ENCODE measurements around the gene CCDC190. TPM values are rescaled to one million over a fixed set of nuclear protein-coding genes. Genes with fewer than 3 reads are reported as not detected.

CCDC190 gene
- total and polyA plus RNA-seq, 2 of the 8 experiments (the other 6 are each of a cell fraction or from before 2014, with no cell fraction given): not detected

DNA sequence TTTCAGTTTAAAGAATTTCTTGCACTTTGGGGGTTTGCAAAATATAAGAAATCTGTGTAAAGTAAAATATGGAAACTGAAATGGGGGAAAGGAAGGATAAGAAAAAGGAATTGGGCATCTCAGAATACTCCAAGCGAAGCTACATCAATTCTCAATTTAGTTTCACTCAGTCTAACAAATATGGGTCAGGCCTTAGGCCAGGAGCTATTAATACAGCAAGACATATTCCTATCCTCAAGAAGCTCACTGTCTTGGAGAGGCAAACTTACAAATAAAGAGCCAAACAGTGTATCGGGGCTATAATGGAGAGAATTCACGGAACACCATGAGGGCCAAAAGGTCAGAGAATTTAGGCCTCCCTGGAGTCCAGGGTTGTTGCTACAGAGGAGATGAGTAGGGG lies 43.0 kb upstream of the CCDC190 start (continued):
- TF ChIP-seq GTF2F1 (IDR thresholded peaks at IDR 0.05; ENCODE audit: borderline replicate concordance, low read depth, low read length): no peak
- TF ChIP-seq EZH2 (IDR thresholded peaks at IDR 0.05; ENCODE audit: low read depth, low read length, severe bottlenecking): no peak
- TF ChIP-seq RBBP5 (IDR thresholded peaks at IDR 0.05; ENCODE audit: borderline replicate concordance, low read depth, low read length): no peak
- no peak for TF ChIP-seq SUZ12 (IDR thresholded peaks at IDR 0.05; ENCODE audit: low read length)
- no peak for TF ChIP-seq CREB1 (IDR thresholded peaks at IDR 0.05)
- no peak for TF ChIP-seq SRF (IDR thresholded peaks at IDR 0.05; ENCODE audit: low read depth, low read length)
- TF ChIP-seq, protein P1, sequence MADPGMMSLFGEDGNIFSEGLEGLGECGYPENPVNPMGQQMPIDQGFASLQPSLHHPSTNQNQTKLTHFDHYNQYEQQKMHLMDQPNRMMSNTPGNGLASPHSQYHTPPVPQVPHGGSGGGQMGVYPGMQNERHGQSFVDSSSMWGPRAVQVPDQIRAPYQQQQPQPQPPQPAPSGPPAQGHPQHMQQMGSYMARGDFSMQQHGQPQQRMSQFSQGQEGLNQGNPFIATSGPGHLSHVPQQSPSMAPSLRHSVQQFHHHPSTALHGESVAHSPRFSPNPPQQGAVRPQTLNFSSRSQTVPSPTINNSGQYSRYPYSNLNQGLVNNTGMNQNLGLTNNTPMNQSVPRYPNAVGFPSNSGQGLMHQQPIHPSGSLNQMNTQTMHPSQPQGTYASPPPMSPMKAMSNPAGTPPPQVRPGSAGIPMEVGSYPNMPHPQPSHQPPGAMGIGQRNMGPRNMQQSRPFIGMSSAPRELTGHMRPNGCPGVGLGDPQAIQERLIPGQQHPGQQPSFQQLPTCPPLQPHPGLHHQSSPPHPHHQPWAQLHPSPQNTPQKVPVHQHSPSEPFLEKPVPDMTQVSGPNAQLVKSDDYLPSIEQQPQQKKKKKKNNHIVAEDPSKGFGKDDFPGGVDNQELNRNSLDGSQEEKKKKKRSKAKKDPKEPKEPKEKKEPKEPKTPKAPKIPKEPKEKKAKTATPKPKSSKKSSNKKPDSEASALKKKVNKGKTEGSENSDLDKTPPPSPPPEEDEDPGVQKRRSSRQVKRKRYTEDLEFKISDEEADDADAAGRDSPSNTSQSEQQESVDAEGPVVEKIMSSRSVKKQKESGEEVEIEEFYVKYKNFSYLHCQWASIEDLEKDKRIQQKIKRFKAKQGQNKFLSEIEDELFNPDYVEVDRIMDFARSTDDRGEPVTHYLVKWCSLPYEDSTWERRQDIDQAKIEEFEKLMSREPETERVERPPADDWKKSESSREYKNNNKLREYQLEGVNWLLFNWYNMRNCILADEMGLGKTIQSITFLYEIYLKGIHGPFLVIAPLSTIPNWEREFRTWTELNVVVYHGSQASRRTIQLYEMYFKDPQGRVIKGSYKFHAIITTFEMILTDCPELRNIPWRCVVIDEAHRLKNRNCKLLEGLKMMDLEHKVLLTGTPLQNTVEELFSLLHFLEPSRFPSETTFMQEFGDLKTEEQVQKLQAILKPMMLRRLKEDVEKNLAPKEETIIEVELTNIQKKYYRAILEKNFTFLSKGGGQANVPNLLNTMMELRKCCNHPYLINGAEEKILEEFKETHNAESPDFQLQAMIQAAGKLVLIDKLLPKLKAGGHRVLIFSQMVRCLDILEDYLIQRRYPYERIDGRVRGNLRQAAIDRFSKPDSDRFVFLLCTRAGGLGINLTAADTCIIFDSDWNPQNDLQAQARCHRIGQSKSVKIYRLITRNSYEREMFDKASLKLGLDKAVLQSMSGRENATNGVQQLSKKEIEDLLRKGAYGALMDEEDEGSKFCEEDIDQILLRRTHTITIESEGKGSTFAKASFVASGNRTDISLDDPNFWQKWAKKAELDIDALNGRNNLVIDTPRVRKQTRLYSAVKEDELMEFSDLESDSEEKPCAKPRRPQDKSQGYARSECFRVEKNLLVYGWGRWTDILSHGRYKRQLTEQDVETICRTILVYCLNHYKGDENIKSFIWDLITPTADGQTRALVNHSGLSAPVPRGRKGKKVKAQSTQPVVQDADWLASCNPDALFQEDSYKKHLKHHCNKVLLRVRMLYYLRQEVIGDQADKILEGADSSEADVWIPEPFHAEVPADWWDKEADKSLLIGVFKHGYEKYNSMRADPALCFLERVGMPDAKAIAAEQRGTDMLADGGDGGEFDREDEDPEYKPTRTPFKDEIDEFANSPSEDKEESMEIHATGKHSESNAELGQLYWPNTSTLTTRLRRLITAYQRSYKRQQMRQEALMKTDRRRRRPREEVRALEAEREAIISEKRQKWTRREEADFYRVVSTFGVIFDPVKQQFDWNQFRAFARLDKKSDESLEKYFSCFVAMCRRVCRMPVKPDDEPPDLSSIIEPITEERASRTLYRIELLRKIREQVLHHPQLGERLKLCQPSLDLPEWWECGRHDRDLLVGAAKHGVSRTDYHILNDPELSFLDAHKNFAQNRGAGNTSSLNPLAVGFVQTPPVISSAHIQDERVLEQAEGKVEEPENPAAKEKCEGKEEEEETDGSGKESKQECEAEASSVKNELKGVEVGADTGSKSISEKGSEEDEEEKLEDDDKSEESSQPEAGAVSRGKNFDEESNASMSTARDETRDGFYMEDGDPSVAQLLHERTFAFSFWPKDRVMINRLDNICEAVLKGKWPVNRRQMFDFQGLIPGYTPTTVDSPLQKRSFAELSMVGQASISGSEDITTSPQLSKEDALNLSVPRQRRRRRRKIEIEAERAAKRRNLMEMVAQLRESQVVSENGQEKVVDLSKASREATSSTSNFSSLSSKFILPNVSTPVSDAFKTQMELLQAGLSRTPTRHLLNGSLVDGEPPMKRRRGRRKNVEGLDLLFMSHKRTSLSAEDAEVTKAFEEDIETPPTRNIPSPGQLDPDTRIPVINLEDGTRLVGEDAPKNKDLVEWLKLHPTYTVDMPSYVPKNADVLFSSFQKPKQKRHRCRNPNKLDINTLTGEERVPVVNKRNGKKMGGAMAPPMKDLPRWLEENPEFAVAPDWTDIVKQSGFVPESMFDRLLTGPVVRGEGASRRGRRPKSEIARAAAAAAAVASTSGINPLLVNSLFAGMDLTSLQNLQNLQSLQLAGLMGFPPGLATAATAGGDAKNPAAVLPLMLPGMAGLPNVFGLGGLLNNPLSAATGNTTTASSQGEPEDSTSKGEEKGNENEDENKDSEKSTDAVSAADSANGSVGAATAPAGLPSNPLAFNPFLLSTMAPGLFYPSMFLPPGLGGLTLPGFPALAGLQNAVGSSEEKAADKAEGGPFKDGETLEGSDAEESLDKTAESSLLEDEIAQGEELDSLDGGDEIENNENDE (IDR thresholded peaks at IDR 0.05; ENCODE audit: insufficient replicate concordance, low read length): no peak
- no peak for TF ChIP-seq POLR2A (IDR thresholded peaks at IDR 0.05; ENCODE audit: control extremely low read depth in 1 of 2, low read depth in 2 of 2, low read length in 2 of 2)
- TF ChIP-seq SP1 (IDR thresholded peaks at IDR 0.05; ENCODE audit: low read depth, low read length): no peak
- no peak for TF ChIP-seq BRCA1 (IDR thresholded peaks at IDR 0.05; ENCODE audit: low read depth, low read length)
- TF ChIP-seq EP300 (IDR thresholded peaks at IDR 0.05; ENCODE audit: borderline replicate concordance in 1 of 2, low read depth in 2 of 2, low read length in 2 of 2): no peak
